Measurements from ENCODE around the gene TMEM62.

TMEM62 gene

DNA sequence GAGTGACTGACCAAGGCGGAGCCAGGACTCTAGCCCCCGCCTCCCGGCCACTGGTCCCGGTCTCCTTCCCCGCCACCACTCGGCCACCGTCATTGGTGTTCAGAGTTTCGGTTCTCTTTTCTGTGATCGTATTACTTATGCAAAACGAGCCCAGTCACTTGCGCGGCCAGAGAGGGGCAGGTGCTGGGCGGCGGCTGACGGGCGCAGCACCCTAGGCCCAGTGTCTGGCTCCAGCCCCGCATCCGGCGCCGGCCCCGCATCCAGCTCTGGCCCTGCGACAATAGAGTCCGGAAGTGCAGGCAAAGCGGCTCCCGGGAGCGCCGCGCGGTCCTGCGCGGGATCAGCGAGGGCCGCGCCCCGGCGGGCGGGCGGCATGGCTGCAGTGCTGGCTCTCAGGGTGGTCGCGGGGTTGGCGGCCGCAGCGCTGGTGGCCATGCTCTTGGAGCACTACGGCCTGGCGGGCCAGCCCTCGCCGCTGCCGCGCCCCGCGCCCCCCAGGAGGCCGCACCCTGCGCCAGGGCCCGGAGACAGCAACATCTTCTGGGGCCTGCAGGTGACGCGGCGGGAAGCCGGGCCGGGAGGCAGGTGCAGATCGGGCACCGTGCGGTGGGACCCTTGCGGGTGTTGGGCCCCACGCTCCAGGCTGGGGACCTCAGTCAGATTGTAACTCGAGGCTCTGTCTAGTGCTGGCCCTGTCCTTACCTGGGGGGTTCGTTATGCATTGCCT, at the start of gene TMEM62:
Gene TMEM62, plus strand, starts transcription at position 157 of the 727 bp plus-strand sequence. Its CDS starts 217 bp downstream, at position 374.
- peak; percentile 10 to 73 for DNase-seq

DNA sequence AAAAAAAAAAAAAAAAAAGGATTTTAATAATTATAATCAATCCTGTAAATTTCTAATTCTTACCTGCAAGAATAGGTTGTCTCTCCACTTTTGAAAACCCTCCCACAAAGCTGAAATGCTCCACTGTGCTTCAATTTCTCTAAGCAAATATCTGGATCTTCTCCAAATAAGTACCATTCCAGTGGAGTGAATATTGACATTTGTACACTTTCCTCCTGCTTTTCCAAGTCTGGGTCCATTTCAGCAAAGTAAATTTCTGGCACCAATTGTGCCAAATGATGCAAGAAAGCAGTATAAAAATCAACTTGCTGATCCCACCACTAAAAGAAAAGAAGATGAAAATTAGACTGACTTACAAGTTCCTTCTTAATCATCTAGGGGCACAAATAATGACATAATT, 47.5 kb upstream of the TMEM62 start:
- DNase-seq = no peak

DNA sequence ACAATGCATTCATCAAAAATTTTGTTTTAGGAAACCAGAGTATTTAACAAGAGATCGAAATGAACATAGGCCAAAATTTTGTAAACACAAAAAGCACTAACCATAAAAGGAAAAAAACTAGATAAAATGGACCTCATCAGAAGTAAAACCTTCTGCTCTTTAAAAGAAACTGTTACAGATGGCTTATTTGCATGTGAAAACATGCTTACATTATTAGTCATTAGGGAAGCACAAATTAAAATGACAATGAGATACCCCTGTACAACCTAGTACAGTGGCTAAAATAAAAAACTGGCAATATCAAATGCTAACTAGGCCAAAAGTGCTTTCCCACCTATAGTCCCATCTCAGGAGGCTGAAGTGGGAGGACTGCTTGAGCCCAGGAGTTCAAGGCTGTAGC, 46.8 kb upstream of the TMEM62 start:
- DNase-seq = no peak

DNA sequence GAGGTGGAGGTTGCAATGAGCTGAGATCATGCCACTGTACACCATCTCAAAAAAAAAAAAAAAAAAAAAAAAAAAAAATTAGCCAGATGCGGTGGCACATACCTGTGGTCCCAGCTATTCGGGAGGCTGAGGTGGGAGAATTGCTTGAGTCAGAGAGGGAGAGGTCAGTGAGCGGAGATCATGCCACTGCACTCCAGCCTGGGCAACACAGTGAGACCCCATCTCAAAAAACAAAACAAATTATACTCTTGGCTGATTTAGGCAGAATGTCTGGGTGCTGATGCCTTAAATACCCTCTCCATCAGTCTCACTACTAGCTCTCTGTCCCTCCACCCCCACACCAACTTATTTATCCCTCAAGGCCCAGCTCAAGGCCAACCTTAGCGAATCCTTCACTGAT, 41.5 kb upstream of the TMEM62 start:
- DNase-seq = no peak

DNA sequence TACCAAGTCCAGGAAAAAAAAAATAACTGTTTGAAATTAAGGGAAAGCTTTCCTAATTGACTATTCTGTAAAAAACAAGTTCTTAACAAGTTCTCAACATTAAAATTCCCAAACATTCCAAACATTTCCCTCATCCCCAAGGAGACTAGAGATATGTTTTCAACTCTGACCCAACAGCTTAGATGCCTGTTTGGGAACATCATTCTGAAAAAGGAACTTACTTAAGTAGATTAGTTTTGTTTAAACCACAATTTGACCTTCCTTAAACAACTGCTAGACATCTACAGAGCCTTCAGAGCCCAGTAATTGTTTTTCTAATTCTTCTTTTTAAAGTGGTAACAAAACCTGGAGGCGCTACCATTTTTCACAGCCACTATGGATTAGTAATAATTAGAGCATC, 40.4 kb upstream of the TMEM62 start:
- no peak for DNase-seq

DNA sequence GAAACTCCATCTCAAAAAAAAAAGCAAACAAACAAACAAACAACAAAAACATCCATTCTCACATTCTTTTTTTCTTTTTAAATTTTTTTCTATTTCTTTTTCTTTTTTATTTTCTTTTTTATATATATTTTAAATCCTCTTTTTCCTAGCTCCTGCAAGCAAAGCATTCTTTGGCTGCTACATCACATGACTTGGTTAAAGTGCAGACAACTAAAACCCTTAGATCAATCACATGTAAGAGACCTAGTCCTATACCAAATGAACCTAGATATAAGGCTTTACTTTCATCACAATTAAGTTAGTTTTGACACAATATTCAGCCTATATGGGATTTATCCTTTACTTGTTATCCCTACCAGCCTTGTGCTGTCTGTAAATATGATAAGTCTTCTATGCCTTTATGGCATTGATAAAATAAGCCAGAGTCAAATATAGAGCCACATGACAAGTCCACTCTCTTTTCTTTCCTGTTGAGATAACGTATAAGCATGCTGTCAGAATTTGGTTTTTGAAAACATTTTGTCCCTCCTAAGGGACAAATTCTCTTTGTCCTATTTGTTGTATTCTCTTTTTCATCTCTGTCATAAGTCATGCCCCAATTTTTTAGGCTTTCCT, 38.9 kb upstream of the TMEM62 start:
- DNase-seq = no peak

DNA sequence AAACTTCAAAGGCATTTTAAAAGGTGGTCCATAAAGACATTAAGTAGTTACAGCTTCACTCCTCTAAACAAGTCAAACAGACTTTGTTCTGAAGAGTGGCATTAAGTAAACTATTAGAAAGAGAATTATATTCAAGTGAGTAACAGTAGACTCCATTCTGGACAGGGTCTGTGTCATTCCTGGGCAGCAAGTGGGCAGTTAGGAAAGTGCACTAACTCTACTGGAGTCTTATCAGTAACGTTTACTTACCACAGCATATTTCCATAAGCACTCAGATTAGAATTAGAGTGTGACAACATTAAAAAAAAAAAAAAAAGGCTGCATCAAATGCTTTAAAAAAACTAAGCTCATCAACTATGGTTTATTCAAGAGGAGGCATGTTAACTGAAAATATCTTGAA, 38.1 kb upstream of the TMEM62 start:
- no peak for DNase-seq

DNA sequence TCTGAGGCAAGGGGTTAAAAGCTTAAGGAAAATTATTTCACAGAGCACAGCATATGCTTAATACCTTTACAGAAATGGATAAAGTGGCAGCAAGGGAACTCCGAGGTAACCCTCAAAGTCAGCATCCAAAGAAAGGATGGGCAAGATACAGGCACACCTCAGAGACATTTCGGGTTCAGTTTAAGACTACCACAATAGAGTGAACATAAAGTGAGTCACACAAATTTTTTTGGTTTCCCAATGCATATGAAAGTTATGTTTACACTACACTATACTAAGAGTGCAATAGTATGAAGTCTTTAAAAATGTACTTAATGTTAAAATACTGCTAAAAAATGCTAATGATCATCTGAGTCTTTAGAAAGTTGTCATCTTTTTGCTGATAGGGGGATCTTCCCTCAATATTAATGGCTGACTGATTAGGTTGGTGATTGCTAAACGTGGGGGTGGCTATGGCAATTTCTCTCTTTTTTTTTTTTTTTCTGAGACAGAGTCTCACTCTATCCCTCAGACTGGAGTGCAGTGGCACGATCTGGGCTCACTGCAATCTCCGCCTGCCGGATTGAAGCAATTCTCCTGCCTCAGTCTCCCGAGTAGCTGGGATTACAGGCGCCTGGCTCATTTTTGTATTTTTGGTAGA, 37.6 kb upstream of the TMEM62 start:
- DNase-seq = no peak

DNA sequence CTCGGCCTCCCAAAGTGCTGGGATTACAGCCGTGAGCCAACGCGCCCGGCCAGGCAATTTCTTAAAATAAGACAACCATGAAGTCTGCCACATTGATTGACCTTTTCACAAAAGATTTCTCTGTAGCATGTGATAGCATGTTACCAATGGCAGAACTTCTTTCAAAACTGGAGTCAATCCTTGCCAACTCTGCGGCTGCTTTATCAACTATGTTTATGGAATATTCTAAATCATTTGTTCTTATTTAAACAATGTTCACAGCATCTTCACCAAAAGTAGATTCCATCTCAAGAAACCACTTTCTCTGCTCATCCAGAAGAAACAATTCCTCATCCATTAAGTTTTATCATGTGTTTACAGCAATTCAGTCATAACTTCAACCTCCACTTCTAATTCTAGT, 37.0 kb upstream of the TMEM62 start:
- DNase-seq = no peak

DNA sequence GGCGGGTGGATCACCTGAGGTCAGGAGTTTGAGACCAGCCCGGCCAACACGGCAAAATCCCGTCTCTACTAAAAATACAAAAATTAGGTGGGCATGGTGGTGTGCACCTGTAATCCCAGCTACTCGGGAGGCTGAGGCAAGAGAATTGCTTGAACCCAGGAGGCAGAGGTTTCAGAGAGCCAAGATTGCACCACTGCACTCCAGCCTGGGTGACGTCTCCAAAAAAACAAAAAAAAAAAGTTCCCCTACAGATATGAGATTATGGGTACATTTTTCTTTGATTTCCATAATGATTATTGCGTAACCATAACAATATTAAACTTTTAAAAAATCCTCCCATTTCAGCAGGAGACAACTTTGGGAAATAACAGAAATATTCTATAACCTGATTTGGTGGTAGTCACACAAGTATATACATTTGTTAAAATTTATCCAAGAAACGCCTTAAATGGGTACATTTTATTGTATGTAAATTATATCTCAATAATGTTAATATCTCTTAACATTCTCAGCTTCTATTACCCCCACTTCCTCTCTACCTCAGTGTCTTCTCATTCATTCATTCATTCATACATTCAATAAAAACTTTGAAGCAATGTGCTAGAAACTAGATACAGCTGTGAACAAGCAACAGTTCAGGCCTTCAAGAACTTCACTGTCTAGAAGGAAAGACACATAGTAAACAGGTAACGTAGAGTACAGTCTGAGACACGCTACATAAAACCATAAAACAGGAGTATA, 34.1 kb upstream of the TMEM62 start:
- DNase-seq = no peak

DNA sequence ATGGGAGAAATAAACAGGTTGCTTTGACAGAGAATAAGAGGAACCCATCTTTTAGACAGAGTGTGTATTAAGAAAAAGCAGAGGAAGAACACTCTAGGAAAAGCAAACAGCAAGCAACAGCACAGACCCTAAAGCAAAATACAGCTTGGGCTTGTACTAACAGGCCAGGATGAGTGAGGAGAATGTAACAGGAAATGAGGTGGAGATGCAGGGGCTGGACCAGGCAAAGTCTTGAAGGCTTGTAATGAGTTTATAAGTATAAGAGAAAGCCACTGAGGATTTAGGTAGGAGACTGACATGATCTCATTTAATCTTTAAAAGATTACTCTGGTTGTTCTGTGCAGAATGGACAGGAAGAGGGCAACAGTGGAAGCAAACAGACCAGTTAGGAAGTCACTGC, 32.4 kb upstream of the TMEM62 start:
- no peak for DNase-seq

DNA sequence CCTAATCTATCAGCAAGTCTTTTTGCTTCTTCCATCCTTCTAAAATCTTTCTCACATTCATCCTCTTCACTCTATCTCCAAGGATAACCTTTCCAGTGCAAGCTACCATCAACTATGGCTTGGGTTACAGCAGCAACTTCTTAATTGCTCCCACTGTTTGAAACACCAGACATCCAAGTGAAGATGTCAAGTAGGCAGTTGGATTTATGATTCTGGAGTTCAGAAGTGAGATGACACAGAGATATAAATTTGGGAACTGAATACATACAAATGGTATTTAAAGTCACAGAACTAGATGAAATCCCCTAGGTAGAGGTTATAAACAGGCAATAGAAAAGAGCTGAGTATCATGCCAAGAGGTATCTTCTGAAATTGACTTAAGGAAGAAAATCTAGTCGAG, 31.2 kb upstream of the TMEM62 start:
- DNase-seq = no peak

DNA sequence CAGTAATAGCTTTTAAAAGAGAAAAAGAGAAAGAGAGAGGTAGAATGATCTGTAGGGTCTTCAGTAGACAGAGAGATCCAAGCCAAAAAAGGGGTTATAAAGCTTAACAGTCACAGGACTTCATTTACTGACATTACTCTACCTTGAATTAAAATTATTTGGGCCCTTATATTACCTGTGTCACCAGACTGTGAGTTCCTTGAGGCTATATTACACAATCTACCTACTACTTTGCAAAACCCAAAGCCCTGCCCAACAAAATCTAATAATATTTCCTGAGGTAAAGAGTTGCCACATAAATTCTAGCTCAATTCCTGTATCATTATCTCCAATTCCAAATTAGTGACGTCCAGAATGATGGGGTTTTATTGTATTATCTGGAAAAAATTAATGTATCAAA, 29.5 kb upstream of the TMEM62 start:
- DNase-seq = no peak

DNA sequence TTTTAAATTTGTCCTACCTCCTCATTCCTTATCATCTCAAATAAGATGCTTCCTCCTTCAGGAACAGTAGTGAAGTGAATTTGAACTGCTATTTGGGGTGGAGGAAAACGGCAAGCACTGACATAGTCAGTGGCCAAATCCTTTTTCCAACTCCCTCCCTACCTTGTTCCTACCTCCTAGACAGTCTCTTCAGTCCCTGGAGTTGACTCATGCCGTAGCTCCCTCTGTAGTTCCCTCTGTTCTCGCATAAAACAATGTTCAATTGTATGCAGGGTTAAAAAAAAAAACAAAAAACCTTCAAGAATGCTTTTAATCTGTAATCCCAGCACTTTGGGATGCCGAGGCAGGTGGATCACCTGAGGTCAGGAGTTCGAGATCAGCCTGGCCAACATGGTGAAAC, 29.0 kb upstream of the TMEM62 start:
- DNase-seq = no peak

DNA sequence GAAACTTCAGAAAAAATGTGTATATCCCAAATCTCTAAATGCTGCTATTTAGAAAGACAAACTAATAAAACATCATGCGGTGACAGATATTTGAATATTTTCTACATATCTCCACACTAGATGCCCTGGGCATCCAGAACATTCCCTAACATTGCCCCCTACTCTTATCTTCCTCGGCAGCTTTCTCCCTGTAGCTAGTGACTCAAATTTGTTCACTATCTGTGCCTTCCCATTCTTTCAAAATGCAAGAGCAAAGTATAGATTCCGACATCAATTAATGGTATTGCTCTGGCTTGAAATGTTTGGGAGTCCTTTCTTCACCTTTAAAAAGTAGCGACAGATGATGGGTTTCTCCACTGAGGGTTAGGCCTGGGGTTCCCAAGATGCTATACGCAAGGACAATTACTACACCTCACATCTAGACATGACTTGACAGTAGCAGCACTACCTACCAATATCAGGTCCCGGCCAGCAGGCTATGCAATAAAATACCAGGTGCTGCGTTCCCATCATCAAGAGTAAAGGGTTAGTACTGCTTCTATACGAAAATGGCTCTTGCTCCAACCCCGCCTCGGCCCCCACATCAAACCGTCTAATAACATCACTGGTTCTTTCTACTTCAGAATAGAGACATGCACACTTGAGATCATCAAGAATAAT, 28.2 kb upstream of the TMEM62 start:
- DNase-seq = no peak

DNA sequence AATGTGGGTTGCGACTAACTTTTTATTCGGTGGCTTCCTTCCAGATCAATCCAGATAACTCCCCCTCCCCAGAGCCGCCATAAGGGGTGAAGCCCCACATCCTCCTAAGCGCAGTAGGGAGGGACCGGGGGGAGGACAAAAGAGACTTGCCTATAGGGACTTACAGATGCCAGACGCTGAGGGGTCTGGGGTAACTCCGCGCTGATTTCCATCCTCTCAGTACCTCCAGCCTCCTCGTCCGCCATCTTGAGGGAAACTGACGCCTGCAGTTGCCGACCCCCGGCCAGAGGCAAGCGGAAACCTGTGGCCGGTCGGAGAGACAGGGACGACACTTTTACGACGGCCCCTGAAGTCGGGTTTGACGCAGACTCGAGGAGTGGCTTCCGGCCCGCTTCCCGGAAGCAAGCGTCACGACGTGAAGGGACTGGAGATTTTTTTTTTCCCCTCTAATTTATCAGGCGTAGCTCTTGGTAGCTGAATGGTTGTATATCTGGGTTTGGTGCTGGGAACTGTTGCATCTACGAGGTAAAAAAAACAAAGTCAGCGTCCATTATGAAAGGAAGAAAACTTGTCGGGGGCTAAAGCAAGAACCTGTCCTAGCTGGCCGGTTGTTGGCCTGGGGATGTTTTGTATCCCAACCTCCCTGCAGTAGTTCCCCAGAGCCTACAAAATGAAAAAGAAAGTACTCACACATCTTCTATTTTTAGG, 27.5 kb upstream of the TMEM62 start, which contains the start of gene UBR1:
Gene UBR1, minus strand, starts transcription at position 261 of the 708 bp plus-strand sequence. Its CDS starts 16 bp downstream, at position 245.
- peak; percentile 11 to 74 for DNase-seq

DNA sequence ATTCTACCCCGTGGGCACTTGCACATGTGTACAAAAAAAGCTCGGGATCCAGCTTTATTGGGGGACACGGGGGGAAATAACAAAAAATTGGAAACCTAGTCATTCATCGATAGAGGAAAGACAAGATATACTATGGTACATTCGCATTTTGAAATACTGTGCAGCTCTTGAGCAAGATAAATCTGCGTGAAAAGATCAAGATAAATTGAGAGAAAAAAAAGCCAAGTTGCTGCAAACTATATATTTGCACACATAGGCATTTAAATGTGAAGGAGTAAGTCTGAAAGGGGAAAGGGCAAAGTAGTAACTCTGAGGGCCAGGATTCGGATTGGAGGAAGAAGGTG, 26.9 kb upstream of the TMEM62 start:
- DNase-seq = no peak

DNA sequence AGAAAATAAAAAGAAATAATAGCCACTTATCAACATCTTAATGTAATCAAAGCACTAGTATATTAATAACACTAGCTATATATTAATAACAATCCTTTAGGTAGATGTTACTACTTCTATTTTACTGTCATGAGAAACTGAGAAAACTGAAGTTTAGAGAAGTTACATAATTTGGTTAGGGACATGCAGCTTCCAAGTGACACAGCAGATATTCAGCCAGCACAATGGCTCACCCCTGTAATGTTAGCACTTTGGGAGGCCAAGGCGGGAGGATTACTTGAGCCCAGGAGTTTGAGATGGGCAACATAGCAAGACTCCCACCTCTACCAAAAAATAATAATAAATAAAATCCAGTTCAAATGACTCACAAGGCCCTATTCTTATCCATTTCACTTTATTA, 25.6 kb upstream of the TMEM62 start:
- DNase-seq = no peak

DNA sequence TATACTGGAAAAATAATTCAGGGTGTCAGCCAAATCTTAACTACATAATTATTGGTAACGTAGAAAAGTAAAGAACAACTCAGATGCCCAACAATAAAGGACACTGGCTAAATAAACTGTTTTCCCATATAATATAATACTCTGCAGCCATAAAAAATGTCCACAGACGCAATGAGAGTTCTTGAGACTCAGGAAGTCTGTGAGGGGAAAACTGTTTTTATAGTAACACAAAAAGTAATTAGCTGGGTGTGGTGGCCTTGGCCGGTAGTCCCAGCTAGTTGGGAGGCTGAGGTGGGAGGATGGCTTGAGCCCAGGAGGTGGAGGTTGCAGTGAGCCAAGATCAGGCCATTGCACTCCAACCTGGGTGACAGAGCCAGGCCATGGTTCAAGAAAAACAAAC, 22.0 kb upstream of the TMEM62 start:
- no peak for DNase-seq

DNA sequence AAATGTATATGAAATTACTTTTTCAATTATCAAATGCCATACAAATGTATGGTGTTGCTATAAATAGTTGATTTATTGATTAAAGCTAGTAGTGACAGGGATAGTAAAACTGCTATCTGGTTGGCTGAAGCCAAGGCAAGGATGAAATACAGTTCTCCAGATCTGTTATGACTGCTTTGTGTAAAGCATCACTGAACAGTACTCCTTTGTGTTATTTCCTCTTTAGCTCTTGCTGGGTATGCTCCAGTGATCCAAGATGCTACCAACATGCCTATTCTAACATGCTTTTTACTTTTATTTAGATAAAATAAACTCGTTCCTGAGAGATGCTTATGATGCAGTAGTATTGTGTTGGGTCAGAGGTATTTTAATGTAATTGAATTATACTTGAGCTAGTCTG, 15.1 kb upstream of the TMEM62 start:
- DNase-seq = no peak

DNA sequence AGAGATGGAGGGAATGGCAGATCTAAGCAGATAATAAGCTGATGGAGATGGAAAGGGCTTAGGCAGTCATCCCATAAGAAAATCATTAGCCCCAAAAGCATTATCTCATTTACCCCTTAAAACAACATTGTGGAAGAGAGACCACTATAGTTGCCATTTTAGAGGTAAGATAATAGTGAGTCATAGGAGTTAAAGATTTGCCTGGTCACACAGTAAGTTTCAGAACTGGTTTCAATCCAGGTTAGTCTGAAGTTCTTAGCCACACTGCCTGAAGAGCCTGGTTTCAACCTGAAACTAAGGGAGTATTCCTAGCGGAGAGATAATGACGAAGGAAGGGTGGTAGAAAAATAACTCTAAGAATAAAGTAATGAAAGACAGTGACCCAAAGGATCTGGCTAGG, 14.6 kb upstream of the TMEM62 start:
- DNase-seq = no peak

DNA sequence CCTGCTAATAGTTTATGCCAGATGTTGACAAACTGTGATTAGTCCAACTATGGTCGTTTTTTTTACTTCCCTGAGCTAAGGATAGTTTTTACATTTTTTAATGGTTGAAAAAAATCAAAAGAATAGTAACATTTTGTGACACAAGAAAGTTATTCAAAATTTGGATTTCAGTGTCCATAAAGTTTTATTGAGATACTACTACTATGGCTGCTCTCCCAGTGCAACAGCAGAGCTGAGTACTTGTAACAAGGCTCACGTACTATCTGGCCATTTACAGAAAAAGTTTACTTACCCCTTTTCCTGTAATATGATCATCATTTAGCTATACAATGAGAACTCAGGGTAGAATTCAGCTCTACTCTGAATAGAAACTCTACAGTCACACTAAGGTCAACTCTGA, 11.5 kb upstream of the TMEM62 start:
- no peak for DNase-seq

Measured in cerebellar nuclear complex (tissue), 1 donor.